GM19025 (cell line): ENCODE data around the gene UFC1.

Experiments used
- ATAC-seq: cut with Tn5 transposase; IDR thresholded peaks from one replicate; pipeline ENCODE4 v1.9.1; 2021; ENCODE audit warnings: mild to moderate bottlenecking, low read depth, moderate library complexity; ENCODE audit not compliant: unreplicated experiment

Gene UFC1

GRCh38 chr1:161206411-161207140 lies 52.8 kb downstream of the UFC1 start:
- ATAC-seq = no peak

GRCh38 chr1:161207173-161207572 lies 53.4 kb downstream of the UFC1 start:
- ATAC-seq = no peak
